GM12865 (cell line): ENCODE results near the gene HLA-DMB.

Source experiments
- DNase-seq: peaks from one replicate; pipeline ENCODE4 v3.0.0; 2010; ENCODE audit warnings: low read depth
- H3K4me3 ChIP-seq: 2 replicates; pipeline ENCODE4 v1.5.1; 2011; ENCODE audit warnings: mild to moderate bottlenecking, low read depth, low read length, control low read depth
- CTCF ChIP-seq: IDR thresholded peaks from 2 replicates; pipeline ENCODE4 v1.5.1; 2011; ENCODE audit warnings: low read length, control low read depth, low read depth, inconsistent platforms; ENCODE audit not compliant: insufficient read depth; ENCODE audit errors: missing control alignments

The HLA-DMB gene

GRCh38 chr6:32932132-32932868, 8.5 kb downstream of the HLA-DMB start:
- TF ChIP-seq CTCF = no peak
- H3K4me3 ChIP-seq = no peak overlapping the region
- DNase-seq = no peak

- no peak for DNase-seq
- no peak for TF ChIP-seq CTCF
- H3K4me3 ChIP-seq = no peak overlapping the region
These were observed 9.6 kb downstream of the HLA-DMB start for GRCh38 chr6:32931211-32931610.

- no peak for TF ChIP-seq CTCF
- no peak overlapping the region for H3K4me3 ChIP-seq
- DNase-seq = no peak
These were observed 18.7 kb downstream of the HLA-DMB start for GRCh38 chr6:32922083-32922482.

- no peak overlapping the region for H3K4me3 ChIP-seq
- no peak for TF ChIP-seq CTCF
- DNase-seq = no peak
These were observed 20.1 kb downstream of the HLA-DMB start for GRCh38 chr6:32920715-32921114.

- no peak for TF ChIP-seq CTCF
- no peak overlapping the region for H3K4me3 ChIP-seq
- DNase-seq = no peak
These were observed 27.9 kb downstream of the HLA-DMB start for GRCh38 chr6:32912951-32913350.

GRCh38 chr6:32908897-32909296, 31.9 kb downstream of the HLA-DMB start:
- no peak for DNase-seq
- no peak overlapping the region for H3K4me3 ChIP-seq
- TF ChIP-seq CTCF = no peak

GRCh38 chr6:32906539-32906938, 34.3 kb downstream of the HLA-DMB start:
- H3K4me3 ChIP-seq = no peak overlapping the region
- no peak for TF ChIP-seq CTCF
- no peak for DNase-seq
